RPMI7951 (cell line): Measurements from ENCODE around the gene DAPK1. TPM values are rescaled to one million over a fixed set of nuclear protein-coding genes. Genes with fewer than 3 reads are reported as not detected.
A peak's percentile ranks its signal among the peaks of the same experiment; 100 is the strongest.

ENCODE experiments used
- DNase-seq: peaks from one replicate; pipeline ENCODE4 v3.0.0-alpha.2; 2012; ENCODE audit warnings: low read depth
- total RNA-seq: library from RNA; depleted of rRNA; stranded (reverse); fragments of >200 nt; shearing (Covaris generic); gene quantifications from 2 replicates; pipeline ENCODE4 v1.2.3, GENCODE V29; 2014

The DAPK1 gene
- total RNA-seq, 1 experiment from 2014 or later, result 0.12 TPM

GRCh38 chr9:87612536-87612935, 114.9 kb downstream of the DAPK1 start:
- no peak for DNase-seq

DNA sequence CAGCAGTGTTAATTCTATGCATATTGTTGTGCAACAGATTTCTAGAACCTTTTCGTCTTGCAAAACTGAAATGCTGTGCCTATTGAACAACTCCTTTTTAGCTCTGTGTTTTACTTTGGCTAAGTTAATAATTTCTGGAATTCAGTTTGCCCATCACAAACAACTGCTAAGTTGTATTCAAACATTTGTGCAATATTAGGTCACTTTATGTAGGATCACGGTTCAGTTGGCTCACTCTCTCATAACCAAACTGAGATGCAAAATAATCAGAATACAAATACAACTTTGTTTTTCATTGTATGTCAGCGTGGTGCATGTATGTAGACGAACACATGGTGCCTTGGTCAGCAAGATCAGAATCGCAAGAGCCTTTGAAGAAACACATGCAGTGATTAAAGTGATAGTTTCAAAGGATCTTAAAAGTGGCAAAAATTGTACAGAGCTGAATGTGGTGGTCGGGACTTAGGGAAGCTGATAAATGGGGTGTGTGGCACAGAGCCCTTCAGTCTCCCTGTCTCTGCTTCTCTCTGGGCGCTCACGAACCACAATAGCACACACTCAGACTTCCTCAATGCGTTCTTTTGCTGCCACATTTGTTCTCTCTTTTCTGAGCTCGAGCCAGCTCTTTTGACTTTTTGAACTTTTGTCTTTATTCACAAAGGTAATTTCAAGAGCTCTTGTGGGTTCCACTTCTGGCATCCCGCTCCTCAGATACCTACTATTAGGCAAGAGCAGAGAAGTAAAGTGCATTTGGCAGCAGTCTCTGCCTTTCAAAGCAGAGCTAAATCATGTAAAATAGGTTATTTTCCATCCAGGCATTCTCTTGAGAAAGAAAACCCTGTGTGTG, 115.8 kb downstream of the DAPK1 start:
- DNase-seq, result no peak

- no peak for DNase-seq
These were observed 116.7 kb downstream of the DAPK1 start for GRCh38 chr9:87614397-87614796.

DNA sequence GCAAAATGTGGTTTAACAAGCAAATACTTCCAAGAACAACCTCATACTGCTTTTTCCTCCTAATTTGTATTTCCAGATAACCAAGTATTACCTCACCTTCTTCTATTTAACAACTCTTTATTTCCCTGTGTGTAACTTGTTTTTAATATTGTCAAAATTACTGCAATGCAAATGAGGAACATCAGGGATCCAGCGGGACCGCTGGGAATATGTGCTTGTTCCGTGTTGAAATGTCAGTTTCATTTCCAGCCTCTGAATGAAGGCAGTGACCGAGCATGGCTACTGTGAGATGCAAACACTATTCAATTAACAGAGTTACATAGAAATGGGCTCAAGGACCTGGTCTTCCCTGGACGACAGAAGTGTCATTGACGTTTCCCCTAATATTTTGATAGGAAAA, 117.5 kb downstream of the DAPK1 start:
- DNase-seq, result no peak

DNA sequence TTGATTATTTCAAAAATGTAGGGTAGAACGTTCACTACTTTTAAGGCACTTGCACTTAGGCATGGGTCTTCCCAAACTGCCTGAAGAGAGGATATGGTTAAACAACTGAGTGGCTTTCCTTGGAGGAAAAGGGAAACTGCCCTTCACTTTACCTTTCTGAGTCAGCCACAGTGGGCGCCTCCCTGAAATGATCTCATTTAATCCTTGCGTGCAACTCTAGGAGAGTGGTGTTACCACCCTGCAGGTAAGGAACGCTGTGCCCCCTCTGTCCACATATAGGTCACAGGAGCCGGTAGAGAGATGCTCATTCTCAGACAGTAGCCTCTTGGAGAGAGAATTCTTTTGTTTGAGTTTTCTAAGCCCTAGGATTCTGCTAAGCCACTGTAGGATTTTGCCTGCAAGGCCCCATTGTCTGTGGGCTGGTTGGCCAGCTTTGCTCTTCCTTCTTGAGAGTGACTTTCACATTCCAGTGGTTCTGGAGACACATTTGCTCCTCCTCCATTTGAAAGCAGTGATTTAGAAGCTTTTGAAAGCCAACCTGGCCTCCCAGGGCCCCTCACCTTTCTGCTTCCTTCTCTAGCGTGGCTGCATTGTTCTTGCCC, 118.0 kb downstream of the DAPK1 start:
- no peak for DNase-seq

GRCh38 chr9:87618226-87618625, 120.6 kb downstream of the DAPK1 start:
- no peak for DNase-seq

DNA sequence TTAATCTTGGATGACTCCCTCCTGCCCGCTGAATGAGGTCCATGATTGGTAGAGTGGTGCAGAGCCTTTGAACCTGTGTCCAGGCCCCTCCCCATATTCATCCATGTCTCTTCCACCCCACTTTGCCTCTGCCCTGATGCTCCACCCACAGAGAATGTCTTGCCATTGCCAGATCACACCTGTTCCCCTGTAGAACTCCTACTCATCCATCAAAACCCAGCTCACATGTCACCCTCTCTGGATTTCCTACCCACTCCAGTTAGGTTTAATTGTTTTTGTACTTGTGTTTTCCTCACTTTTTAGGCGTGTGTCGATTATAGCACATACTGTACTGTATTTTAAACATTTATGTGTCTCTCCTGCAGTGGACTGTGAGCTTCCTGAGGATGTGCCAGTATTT, 121.3 kb downstream of the DAPK1 start:
- DNase-seq, result no peak

- no peak for DNase-seq
These were observed 121.7 kb downstream of the DAPK1 start for GRCh38 chr9:87619346-87619745.

DNA sequence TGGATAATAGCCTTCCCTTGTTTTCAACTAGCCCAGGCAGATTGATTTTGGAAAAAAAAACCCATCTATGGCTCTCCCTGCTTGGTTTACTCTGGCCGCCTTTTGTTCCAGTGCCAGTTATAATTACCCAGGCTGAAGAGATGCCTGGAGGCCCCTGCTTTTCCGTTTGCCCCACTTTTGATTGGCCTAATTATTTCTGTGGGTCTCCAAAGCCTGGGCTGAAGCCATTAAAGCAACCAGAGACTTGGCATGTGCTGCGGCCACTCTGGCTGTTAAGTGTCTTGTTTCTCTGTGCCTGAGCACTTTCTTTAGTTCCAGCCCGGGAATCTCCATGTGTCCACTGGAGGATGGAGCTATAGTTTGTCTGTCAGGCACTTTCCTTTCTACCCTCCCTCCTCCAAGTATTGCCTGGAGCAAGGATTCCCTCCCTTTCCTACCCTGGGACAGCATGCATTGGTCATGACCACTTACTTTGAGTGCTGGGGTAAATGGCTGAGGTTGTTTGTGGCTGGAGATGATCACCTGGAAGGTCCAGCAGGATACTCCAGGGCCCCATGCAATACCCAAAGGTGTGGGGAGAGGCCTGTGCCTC, 123.2 kb downstream of the DAPK1 start:
- peak; percentile 22 for DNase-seq

DNA sequence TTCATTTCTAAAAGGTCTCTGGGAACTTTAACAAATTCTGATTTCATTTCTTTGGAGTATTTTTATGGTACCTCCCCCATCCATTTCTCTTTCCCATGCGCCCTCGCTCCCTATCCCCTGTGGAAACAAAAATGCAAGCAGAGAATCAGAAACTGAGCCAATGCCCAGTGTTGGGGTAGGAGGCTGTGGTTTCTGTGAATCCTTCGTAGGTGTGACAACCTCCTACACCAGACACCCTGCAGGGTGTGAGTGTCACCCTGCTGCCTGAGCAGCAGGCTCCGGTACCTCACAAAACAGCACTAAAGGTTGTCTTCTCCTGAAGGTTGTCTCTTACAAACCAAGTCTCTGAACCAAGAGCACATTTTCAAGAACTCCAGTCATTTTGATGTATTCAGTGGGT, 124.4 kb downstream of the DAPK1 start:
- no peak for DNase-seq

DNA sequence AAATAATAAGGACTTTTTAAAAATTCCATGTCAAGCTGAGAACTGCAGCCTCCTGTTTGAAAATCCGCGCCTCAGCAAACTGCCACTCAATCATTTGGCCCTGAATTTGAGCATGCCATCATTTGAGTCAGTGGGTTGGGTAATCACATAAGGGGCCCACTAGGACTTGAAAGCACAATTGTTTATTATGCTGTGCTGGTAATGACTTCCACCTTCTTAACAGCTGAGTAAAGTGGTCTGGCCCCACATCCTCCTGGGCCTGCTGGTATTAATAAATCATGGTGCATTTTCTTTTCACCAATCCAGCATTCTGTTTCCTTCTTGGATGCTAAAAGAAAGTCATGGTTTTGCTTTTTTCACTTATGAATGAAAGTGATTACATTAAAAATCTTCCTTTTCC, 125.3 kb downstream of the DAPK1 start:
- no peak for DNase-seq

DNA sequence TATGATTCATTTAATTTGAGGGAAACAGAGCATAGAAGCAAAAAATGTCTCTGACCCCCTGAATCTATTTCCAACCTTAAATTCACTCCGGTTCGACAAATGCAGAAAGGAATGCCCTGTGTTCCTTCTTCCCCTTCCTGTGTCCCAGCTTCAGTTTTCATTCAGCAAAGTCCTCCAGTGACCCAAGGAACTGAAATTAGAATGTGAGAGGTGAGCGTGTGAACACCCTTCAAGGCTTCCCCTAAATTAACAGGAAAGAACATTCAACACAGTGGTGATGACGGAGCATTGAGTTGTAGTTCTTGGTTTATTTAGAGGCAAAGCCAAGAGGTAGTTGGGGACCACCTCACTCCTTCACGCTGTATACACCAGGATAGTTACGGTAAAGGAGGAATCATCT, 130.7 kb downstream of the DAPK1 start:
- no peak for DNase-seq

- DNase-seq, result no peak
These were observed 131.4 kb downstream of the DAPK1 start for GRCh38 chr9:87629104-87629503.

DNA sequence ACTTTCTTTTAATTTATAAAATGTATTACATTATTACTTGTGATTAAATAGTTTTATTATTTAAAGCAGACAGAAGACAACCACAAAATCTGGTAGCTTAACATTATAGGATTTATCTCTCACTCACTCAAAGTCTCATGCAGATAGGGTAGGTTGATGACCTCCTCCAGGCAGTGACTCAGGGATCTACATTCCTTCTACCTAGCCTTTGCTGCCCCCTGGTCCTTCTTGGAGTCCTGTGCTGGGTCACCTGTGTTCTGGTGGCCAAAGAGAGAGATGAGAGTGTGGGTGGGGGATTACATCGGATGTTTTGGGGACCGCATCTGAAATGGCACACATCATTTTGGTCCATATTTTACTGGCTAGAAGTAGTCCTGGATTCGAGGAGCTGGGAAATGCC, 132.6 kb downstream of the DAPK1 start:
- DNase-seq, result no peak

DNA sequence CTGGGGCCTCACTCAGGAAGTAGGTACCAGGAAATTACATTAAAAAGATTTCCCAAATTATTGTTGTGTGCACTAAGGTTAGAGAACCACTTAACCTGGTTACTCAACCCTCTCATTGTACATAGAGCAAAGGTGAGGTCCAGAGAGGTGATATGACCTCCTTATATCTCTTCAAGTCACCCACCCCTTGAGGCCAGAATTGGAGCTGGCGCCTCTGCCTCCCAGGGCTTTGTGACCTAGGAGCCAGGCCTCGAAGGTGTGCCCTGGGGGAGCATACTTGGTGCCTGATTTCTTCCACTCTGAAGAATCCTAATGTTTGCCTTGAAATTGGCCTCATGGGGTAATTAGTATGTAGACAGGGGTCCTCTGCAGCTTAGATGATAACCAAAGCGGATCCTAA, 133.2 kb downstream of the DAPK1 start:
- no peak for DNase-seq

DNA sequence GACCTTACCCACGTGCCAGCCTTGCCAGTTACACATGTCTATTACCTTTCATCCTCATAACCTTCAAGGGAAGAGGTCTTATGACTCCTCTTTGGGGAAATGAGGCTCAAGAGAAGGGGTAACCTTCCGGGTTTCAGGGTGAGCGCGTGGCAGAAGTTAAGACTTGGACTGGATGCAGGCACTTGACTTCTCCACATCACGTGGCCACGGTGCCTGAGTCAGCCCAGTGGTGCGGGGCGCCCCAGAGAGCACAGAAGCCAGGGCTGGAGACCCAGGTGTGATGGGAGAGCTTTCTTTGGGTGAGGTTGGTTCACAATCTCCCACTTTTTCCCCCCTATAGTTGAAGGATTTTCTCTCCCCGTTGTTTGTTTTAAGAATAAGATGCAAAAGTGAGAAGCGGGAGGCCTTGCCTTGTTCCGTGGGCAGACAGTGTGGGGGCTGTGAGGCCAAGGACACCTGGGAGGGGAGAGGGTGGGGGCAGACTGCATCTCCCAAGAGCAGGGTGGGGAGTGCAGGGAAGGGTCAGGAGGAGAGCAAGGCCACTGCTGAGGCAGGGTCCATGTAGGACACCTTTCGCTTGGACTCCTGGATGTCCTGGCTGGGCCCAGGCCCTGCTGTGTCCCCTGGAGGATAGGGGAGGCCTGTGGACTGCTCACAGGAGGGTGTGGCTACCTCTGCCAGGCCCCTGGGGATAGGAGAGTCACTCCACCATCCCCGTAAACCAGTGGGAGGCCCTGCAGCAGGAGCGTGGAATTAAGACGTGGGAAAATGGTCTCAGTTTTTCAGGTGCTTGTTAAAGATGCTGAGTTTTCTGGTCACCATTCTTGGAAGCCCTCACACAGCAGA, 138.2 kb downstream of the DAPK1 start:
- DNase-seq, result no peak

DNA sequence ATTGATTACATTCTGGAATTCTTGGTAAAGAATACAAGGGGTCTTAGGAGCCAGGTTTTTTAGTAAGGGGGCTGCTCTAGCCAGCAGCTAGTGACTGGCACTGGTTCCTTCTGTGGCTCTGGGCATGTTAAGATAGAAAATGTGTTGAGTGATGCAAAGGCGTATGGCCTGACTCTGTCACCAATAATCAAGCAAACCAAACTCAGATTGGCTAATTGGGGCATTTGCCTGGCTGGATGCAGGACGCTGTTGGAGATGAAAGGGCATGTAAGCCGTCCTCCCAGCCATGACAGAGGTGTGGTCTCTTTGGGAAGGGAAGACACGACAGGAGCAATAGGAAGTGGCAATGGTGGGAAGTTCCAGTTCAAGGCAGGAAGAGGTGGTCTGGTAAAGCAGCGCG, 140.6 kb downstream of the DAPK1 start:
- DNase-seq, result no peak

DNA sequence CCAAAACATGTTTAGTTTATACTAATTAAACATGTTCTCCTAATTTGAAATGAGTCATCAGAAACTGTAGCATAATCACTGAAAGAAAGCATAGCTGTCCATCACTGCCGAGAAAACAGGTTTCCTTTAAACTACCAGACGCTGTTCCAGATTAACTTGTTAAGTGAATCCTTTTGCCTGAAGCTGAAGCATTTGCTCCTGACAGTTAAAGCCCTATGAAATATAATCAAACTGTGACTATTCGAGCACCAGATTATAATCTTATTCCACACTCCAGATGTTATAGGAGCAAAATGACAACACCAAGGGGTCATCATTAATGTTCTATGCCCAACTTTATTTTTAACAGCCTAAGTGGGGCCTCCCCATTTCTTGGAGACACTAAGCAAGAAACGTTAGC, 142.3 kb downstream of the DAPK1 start:
- no peak for DNase-seq

DNA sequence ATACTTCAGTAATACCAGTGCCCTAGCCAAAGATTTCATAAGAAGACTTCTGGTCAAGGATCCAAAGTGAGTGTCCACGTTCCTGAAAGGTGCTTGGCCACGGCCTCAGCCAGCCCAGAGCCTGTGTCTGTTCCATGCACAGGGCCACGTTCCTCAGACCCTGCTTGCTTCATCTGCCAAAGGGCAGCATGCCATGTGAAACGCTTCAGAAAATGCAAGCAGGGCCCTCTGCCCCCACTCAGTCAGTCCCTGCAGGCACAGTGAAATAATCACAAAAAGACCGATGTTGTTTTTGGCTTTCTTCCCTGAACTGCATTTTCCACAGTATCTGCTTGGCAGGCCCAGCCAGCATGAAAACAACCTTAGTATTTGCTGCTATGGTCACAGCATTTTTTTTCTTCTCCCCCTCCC, 142.7 kb downstream of the DAPK1 start:
- DNase-seq, result peak; percentile 63

- no peak for DNase-seq
These were observed 143.4 kb downstream of the DAPK1 start for GRCh38 chr9:87641067-87641466.

DNA sequence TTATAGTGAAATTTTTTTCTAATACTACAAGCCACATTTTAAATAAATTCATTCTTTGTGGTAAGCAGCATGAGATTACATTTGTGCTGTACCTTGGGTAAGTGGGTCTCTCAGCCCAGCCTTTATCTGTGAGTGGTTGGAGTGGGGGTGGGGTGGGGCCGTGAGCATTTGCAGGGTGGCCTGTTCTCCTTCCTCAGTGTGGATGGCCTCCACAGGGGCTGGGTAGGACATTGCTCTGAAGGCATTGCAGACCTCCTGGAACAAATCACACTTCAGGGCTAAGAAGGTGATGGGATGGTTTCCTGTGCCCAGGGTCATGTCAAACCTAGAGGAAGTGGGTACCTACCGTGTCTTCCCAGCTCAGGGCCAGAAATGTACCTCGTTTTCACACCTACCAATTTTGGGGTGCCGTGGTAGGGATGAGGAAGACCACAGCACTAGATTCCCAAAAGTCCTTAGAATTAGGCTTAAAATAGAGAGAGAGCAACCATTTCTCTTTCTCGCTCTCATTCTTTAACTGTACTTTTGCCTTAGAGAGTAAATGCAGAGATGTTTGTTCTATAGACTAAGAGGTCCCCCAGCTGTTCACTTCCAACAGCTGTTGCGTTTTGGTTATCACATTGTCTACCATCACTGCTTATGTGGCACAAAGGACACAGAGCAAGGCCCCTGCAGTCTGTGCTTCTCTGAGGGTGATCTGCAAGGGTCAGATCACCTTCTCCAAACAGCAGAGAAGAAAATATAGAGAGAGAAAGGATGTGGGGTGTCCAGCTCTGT, 144.9 kb downstream of the DAPK1 start:
- DNase-seq, result no peak
